ENCODE results near the gene FBXW10. TPM values are rescaled to one million over a fixed set of nuclear protein-coding genes. Genes with fewer than 3 reads are reported as not detected.
A peak's percentile ranks its signal among the peaks of the same experiment; 100 is the strongest.
"Not testable (repeated sequence)": the region's sequence is repeated elsewhere in the genome, so short reads cannot be mapped to it uniquely, and the experiment has no call there.

The FBXW10 gene
- total and polyA plus RNA-seq, 10 of the 15 experiments (the other 5 are each of a cell fraction or from before 2014, with no cell fraction given): 0.01 to 0.11 TPM; not detected in 8

- DNase-seq (ENCODE audit: low read depth, low spot score); H3K9ac ChIP-seq (ENCODE audit: control insufficient read depth, insufficient read depth, low read length); H3K4me3 ChIP-seq; H3K4me1 ChIP-seq (ENCODE audit: control insufficient read depth, insufficient read depth, low read length); H3K4me2 ChIP-seq (ENCODE audit: control insufficient read depth, insufficient read depth); H4K20me1 ChIP-seq (ENCODE audit: control insufficient read depth, insufficient read depth); RAD21 ChIA-PET (ENCODE audit: unreplicated experiment); H3K9me3 ChIP-seq (replicated peaks; ENCODE audit: control insufficient read depth, insufficient read depth, low read length); H2AFZ ChIP-seq (ENCODE audit: control insufficient read depth, low read depth, low read length); SMC1A ChIA-PET (ENCODE audit: uncharacterized antibody, unreplicated experiment); in situ Hi-C loops (cut with MboI); H3K79me2 ChIP-seq (ENCODE audit: control insufficient read depth, insufficient read depth, low read length); H3K27me3 ChIP-seq (replicated peaks in 1 of 2; ENCODE audit: control insufficient read depth in 2 of 2, insufficient read depth in 2 of 2, low read length in 1 of 2); H3K36me3 ChIP-seq (ENCODE audit: control insufficient read depth in 2 of 2, insufficient read depth in 2 of 2, low read length in 1 of 2); H3K27ac ChIP-seq (ENCODE audit: control insufficient read depth, insufficient read depth); BruUV-seq (replicated peaks); POLR2A ChIA-PET; intact Hi-C loops (cut with micrococcal nuclease; ENCODE audit: unreplicated experiment): not testable (repeated sequence)
- TF ChIP-seq CTCF (IDR thresholded peaks at IDR 0.05 in 2 of 3, conservative IDR thresholded peaks at IDR 0.05 in 1 of 3; ENCODE audit: control insufficient read depth in 2 of 3, extremely low read depth in 1 of 3, insufficient read depth in 1 of 3, low read depth in 3 of 3, low read length in 3 of 3): peak; percentile 33 to 39 (median 35); a peak in 5 of 6 replicates
- peak; percentile 31; the same call in 1 of the 2 replicates for TF ChIP-seq SMC3 (IDR thresholded peaks at IDR 0.05; ENCODE audit: borderline replicate concordance, low read length)
- TF ChIP-seq RAD21 (IDR thresholded peaks at IDR 0.05; ENCODE audit: insufficient read depth, low read depth, low read length): peak; percentile 49
- ATAC-seq (peak; percentile 81), FAIRE-seq (peak; percentile 94)
- 25% methylated on average over 6 of the region's 7 CpGs for WGBS (ENCODE audit: insufficient coverage, insufficient replicate concordance, low lambda C conversion rate, missing lambda C conversion rate)
- CTCF ChIA-PET: interaction anchor here (1.5 kb wide), 1 partner anchor 248 kb away, joined by 3 read pairs; no protein-coding TSS in a partner anchor
Observed at GRCh38 chr17:18712354-18712999, 31.4 kb upstream of the FBXW10 start.

- H2AFZ ChIP-seq (ENCODE audit: control insufficient read depth, low read depth, low read length); H3K4me1 ChIP-seq (ENCODE audit: control insufficient read depth, insufficient read depth, low read length); FAIRE-seq; H3K79me2 ChIP-seq (ENCODE audit: control insufficient read depth, insufficient read depth, low read length); RAD21 ChIA-PET (ENCODE audit: unreplicated experiment); POLR2A ChIA-PET; intact Hi-C loops (cut with micrococcal nuclease; ENCODE audit: unreplicated experiment); H3K9me3 ChIP-seq (replicated peaks; ENCODE audit: control insufficient read depth, insufficient read depth, low read length); H3K4me2 ChIP-seq (ENCODE audit: control insufficient read depth, insufficient read depth); H4K20me1 ChIP-seq (ENCODE audit: control insufficient read depth, insufficient read depth); H3K27ac ChIP-seq (ENCODE audit: control insufficient read depth, insufficient read depth); H3K9ac ChIP-seq (ENCODE audit: control insufficient read depth, insufficient read depth, low read length); SMC1A ChIA-PET (ENCODE audit: uncharacterized antibody, unreplicated experiment); H3K27me3 ChIP-seq (replicated peaks in 1 of 2; ENCODE audit: control insufficient read depth in 2 of 2, insufficient read depth in 2 of 2, low read length in 1 of 2); H3K36me3 ChIP-seq (ENCODE audit: control insufficient read depth in 2 of 2, insufficient read depth in 2 of 2, low read length in 1 of 2); BruUV-seq (replicated peaks); H3K4me3 ChIP-seq; CTCF ChIA-PET; in situ Hi-C loops (cut with MboI): not testable (repeated sequence)
- 7% methylated on average over 6 of the region's 9 CpGs for WGBS (ENCODE audit: insufficient coverage, insufficient replicate concordance, low lambda C conversion rate, missing lambda C conversion rate)
- DNase-seq (ENCODE audit: low read depth, low spot score) (peak; percentile 12), ATAC-seq (peak; percentile 70)
Observed at GRCh38 chr17:18718643-18719427, 25.0 kb upstream of the FBXW10 start.

- POLR2A ChIA-PET; H3K36me3 ChIP-seq (ENCODE audit: control insufficient read depth in 2 of 2, insufficient read depth in 2 of 2, low read length in 1 of 2); CTCF ChIA-PET; BruUV-seq (replicated peaks); FAIRE-seq; H3K4me3 ChIP-seq; RAD21 ChIA-PET (ENCODE audit: unreplicated experiment); H3K9me3 ChIP-seq (replicated peaks; ENCODE audit: control insufficient read depth, insufficient read depth, low read length); H3K27me3 ChIP-seq (replicated peaks in 1 of 2; ENCODE audit: control insufficient read depth in 2 of 2, insufficient read depth in 2 of 2, low read length in 1 of 2); intact Hi-C loops (cut with micrococcal nuclease; ENCODE audit: unreplicated experiment); SMC1A ChIA-PET (ENCODE audit: uncharacterized antibody, unreplicated experiment); H3K79me2 ChIP-seq (ENCODE audit: control insufficient read depth, insufficient read depth, low read length); H3K27ac ChIP-seq (ENCODE audit: control insufficient read depth, insufficient read depth); H3K9ac ChIP-seq (ENCODE audit: control insufficient read depth, insufficient read depth, low read length); H4K20me1 ChIP-seq (ENCODE audit: control insufficient read depth, insufficient read depth); in situ Hi-C loops (cut with MboI); ATAC-seq; DNase-seq (ENCODE audit: low read depth, low spot score); H3K4me2 ChIP-seq (ENCODE audit: control insufficient read depth, insufficient read depth); H3K4me1 ChIP-seq (ENCODE audit: control insufficient read depth, insufficient read depth, low read length); H2AFZ ChIP-seq (ENCODE audit: control insufficient read depth, low read depth, low read length): not testable (repeated sequence)
- 80% methylated on average over 11 of the region's 12 CpGs for WGBS (ENCODE audit: insufficient coverage, insufficient replicate concordance, low lambda C conversion rate, missing lambda C conversion rate)
Observed at GRCh38 chr17:18719428-18720110, 24.3 kb upstream of the FBXW10 start.

Measured in GM12878 (cell line).